ENCODE measurements around the gene HOXC12.

DNA sequence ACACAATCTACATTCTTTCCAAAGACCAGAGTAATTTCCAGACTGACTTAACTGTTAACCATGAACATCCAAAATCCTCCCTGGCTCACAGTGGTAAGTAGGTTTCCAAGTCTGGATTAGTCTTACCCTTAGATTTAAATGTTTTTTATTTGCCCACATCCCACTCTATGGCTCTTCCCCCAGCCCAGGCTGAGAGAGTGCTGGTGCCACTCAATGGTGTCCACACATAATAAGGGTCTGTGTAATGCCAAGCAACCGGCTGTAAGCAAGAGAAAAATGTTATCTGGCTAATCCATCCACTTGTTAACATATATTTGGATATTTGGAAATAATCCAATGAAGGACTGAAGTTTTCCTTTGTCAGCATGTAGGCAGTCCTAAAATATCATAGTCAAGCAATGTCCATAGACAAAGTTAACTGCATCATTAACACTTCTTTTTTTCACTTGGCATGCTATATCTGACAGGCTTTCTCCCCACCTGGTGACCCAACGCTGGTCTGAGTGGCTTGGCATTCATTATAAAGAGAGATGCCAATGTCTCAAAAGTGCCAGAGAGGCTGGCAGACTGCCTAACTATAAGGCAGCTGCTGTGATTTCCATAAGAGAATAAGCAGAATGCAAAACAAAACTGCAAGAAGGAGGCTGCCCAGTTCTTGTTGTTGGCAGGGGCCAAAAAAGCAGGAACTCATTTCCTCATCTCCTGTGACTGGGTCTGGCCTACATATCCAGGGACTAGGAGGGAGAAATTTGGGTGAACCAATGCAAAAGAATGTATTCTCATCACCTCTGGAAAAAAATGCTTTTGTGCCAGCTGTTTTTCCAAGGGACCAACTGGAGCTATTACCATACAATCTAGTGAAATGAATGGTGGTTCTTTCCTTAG, 29.9 kb upstream of the HOXC12 start:
- TF ChIP-seq, protein P1, sequence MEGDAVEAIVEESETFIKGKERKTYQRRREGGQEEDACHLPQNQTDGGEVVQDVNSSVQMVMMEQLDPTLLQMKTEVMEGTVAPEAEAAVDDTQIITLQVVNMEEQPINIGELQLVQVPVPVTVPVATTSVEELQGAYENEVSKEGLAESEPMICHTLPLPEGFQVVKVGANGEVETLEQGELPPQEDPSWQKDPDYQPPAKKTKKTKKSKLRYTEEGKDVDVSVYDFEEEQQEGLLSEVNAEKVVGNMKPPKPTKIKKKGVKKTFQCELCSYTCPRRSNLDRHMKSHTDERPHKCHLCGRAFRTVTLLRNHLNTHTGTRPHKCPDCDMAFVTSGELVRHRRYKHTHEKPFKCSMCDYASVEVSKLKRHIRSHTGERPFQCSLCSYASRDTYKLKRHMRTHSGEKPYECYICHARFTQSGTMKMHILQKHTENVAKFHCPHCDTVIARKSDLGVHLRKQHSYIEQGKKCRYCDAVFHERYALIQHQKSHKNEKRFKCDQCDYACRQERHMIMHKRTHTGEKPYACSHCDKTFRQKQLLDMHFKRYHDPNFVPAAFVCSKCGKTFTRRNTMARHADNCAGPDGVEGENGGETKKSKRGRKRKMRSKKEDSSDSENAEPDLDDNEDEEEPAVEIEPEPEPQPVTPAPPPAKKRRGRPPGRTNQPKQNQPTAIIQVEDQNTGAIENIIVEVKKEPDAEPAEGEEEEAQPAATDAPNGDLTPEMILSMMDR (IDR thresholded peaks at IDR 0.05) = no peak
- no peak for TF ChIP-seq POLR2A (IDR thresholded peaks at IDR 0.05)

Measured in adrenal gland (tissue), 5 donors.